NCI-H2107 (cell line): ENCODE results near the gene PIAS1.
"Not testable (repeated sequence)": the region's sequence is repeated elsewhere in the genome, so short reads cannot be mapped to it uniquely, and the experiment has no call there.

ENCODE experiments used
- DNase-seq: peaks from one replicate; lab custom pipeline; 2025; lab: John Stamatoyannopoulos, UW

PIAS1 gene

GRCh38 chr15:68053701-68054627 lies at the start of gene PIAS1:
PIAS1 (plus strand) TSS chr15:68054315; CDS start chr15:68054327, 12 bp downstream.
- peak; percentile 67 for DNase-seq

DNA sequence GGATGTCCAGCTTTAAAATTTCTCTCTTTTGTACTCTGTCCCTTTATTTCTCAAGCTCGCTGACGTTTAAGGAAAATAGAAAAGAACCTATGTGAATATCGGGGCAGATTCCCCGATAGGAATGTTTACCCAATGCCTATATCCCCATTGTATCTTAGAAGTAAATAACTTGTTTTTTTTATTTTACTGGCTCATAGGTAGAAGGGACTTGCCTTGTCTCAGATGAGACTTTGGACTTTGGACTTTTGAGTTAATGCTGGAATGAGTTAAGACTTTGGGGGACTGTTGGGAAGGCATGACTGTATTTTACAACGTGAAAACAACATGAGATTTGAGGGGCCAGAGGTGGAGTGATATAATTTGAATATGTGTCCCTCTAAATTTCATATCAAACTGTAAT lies 46.5 kb upstream of the PIAS1 start:
- DNase-seq: not testable (repeated sequence)

DNA sequence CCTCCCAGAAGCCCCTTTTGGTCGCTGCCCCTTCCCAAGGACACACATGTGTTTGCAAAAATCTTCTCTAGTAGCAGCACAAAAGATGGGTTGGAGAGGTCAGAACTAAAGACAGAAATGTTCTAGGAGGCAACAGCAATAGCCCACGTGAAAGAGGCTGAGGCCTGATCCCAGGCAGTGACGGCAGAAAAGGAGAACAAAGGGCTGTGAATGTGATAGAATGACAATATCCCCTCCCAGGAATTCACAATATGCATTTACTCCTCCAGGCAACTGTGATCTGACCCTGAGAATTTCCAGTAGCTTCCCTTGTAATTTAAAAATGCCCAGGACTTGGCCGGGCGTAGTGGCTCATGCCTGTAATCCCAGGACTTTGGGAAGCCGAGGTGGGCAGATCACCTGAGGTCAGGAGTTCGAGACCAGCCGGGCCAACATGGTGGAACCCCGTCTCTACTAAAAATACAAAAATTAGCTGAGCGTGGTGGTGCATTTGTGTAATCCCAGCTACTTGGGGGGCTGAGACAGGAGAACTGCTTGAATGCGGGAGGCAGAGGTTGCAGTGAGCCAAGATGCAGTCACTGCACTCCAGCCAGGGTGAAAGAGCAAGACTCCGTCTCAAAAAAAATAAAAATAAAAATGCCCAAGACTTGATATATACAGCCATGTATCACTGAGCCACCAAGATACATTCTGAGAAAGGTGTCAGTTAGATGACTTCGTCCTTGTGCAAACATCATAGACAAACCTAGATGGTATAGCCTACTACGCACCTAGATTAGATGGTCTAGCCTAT lies 43.6 kb upstream of the PIAS1 start:
- no peak for DNase-seq

GRCh38 chr15:68012911-68013310 lies 41.2 kb upstream of the PIAS1 start:
- DNase-seq: no peak

- DNase-seq: no peak
These were observed 39.9 kb upstream of the PIAS1 start for GRCh38 chr15:68014219-68014618.

GRCh38 chr15:68015244-68015643 lies 38.9 kb upstream of the PIAS1 start:
- DNase-seq: no peak

DNA sequence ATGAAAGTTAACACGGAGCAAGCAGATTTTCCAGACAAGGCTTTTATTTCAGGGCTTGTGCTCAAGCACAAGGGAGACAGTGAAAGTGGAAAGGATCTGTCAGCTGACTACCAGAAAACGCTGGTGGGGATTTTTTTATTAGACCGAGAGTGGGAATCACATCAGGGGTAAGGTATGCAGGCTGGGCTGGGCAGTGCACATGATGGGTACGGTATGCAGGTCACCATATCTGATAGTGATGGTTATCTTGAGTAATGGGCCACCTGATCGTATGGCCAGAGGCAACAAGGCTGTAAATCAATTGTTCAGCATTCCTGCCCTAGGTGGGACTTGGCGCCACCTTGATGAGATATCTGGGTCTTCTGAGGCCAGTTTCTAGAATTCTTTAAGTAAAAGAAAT lies 36.9 kb upstream of the PIAS1 start:
- DNase-seq: no peak

DNA sequence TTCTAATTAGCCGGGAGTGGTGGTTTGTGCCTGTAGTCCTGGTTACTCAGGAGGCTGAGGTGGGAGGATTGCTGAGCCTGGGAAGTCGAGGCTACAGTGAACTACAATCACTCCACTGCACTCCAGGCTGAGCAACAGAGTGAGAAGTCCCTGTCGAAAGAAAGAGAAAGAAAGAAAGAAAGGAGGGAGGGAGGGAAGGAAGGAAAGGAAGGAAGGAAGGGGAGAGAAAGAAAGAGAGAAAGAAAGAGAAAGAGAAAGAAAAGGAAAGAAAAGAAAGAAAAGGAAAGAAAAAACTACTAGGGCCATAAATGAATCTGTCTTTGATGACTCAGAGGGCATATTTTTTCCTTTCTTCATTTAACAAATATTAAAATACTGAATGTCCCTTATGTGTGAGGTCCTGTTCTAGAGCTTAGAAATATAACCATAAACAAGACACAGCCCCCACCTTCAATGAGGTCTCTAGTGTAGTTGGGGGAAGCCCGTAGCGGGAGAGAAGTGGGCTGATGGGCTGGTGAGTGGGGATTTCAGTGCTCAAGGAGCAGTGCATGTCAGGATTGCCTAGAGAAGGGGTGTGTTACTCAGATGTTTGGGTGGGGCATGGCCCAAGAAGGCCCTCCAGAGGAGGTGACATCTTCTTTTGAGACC lies 35.2 kb upstream of the PIAS1 start:
- DNase-seq: no peak

DNA sequence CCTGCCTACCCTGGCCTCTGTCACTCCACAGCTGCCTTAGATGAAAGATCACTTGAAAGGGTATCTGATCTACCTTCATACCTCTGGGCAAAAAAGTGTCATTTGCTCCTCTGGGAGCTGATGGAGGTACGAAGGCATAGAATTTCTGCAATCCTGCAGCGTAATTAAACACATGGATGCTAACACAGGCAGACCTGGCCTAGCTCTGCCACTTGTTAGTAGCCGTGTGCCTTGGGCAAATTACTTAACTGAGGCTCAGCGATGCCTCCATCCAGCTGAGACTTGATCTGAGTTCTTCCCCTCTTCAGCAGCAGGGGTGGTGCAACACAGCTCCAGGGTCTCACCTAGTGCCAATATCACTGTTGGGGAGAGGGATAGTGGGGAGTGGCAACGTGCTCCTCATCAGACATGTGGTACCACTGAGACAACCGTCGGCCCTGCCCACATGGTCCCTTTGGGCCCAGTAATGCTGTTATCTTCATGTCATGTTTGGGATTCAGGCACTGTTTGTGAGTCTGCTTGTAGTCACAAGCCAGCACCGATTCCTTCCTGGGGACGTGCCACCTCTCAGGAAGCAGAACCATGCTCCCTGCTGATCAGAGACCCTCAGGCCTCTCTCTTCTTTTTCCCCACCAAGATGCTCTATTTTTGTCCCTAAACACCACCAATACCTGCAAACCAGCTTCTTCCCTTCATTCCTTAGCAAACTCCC lies 34.1 kb upstream of the PIAS1 start:
- DNase-seq: no peak

DNA sequence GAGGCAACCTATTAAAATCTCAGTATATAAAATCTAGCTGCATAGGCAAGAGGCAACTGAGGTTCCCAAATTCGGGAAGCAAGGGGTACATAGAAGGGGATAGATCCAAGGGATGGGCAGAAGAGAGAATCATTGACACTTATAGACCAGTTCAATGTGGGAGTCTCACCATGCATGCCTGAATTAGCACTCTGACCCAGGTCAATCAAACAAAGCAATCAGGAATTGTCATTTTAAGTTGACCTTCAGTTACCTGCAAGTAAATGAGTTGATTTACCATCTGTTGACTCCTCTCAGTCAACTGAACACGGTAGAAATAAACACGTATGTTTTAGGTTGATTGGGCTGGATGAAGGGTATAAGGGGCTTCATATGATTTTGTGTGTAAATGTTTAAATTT lies 33.4 kb upstream of the PIAS1 start:
- DNase-seq: no peak

DNA sequence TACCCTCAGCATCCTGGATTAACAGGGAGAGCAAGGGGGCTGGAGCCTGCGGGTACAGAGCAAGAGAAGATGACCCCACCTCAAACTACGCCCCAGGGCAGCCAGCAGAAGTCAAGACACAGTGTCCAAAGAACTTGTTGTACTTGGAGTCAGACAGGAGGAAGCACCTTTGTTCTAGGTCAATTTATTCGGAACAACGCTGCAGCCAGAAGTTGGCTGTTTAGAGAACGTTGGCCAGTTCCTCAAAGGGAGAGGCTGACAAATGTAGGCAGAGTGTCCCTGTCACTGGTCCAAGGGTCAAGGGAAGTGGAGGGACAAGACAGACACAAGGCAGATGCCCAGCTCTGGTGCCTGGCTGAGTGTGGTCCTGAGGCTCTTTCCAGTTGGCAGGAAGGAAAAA lies 32.1 kb upstream of the PIAS1 start:
- DNase-seq: no peak

GRCh38 chr15:68023307-68024101 lies 30.6 kb upstream of the PIAS1 start:
- no peak for DNase-seq

- no peak for DNase-seq
These were observed 28.2 kb upstream of the PIAS1 start for GRCh38 chr15:68025835-68026424.

GRCh38 chr15:68027388-68027787 lies 26.7 kb upstream of the PIAS1 start:
- DNase-seq: no peak

GRCh38 chr15:68028137-68028887 lies 25.8 kb upstream of the PIAS1 start:
- DNase-seq: no peak

DNA sequence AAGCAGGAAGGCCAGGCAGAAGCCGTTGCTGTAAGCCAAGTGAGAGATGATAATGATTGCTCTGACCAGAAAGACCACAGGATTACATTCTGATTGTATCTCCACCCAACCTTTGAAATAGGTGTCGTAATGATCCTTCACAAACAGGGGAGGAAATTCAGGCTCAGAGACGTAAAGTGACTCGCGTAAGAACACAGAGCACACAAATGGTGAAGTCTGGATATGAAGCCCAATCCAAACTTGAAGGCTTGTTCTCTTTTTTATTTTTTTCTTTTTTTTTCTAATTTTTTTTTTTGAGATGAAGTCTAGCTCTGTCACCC lies 25.3 kb upstream of the PIAS1 start:
- no peak for DNase-seq

DNA sequence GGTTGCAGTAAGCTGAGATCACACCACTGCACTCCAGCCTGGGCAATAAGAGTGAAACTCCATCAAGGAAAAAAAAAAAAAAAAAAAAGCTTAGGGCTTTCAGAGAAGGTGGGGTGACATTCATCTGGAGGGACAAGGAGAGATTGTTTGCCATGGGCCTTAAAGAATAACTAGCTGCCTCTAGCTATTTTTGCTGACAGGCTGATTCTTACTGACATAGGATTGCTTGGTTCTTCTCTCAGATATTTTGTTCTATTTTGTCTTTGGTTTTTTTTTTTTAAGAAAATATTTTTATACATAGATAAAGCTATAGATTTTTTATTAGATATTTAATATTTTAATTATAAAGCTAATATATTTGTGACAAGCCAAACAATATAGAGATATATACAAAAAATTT lies 24.2 kb upstream of the PIAS1 start:
- DNase-seq: no peak

GRCh38 chr15:68031404-68031803 lies 22.7 kb upstream of the PIAS1 start:
- DNase-seq: no peak

DNA sequence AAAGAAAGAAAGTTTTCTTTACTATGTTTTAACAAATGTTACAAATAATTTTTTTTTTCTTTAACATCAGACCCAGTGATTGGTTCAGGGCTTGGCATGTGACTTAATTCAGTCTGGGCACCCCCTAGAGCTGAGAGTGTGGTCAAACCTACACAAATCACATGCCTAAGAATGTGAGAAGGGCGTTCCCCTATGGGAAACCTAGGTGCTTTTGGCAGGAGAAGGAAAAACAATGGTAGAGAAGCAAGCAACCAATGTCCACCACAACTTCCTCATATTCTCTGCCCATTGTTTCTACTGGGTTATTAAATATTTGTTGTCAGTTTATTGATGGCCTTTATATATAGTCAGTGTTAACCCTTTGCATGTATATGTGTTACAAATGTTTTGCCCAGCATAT lies 21.4 kb upstream of the PIAS1 start:
- no peak for DNase-seq

GRCh38 chr15:68034081-68034480 lies 20.0 kb upstream of the PIAS1 start:
- DNase-seq: no peak
